Measurements from ENCODE around the gene SLCO2A1. TPM values are rescaled to one million over a fixed set of nuclear protein-coding genes. Genes with fewer than 3 reads are reported as not detected.

SLCO2A1 gene
- total and polyA plus RNA-seq, 3 donors from 2014 or later = 2.2 to 5.3 (median 2.5) TPM

GRCh38 chr3:133884887-133885711, 144.6 kb downstream of the SLCO2A1 start:
- Histone ChIP-seq H3K27ac (no peak overlapping the region), H3K27me3 (no peaks in the 10 kb centered on the region), H3K9me3 (no peaks in the 10 kb centered on the region), H3K4me3 (no peak overlapping the region), H3K36me3 (ENCODE audit: low read depth, missing control alignments) (no peaks in the 10 kb centered on the region), H3K4me1 (peaks cover 6% of the 10 kb centered on the region)
- 91 to 98% methylated on average over 11 of the region's 11 CpGs for WGBS, 2 donors
- no peak for DNase-seq
- intact Hi-C loops (cut with DNase I; ENCODE audit: low total_unique reads) = no loop called here
- TF ChIP-seq POLR2A (IDR thresholded peaks at IDR 0.05) (no peak), CTCF (IDR thresholded peaks at IDR 0.05) (no peak)

- intact Hi-C loops (cut with DNase I; ENCODE audit: low total_unique reads) = no loop called here
- WGBS, 2 donors = 77 to 87% methylated on average over 6 of the region's 6 CpGs
Measured at GRCh38 chr3:133884054-133884886, 145.5 kb downstream of the SLCO2A1 start.

GRCh38 chr3:133883641-133884040, 146.1 kb downstream of the SLCO2A1 start:
- H3K9me3 ChIP-seq = no peaks in the 10 kb centered on the region
- intact Hi-C loops (cut with DNase I; ENCODE audit: low total_unique reads) = no loop called here
- H3K4me3 ChIP-seq = no peak overlapping the region
- DNase-seq = no peak
- H3K27ac ChIP-seq = no peak overlapping the region
- peaks cover 6% of the 10 kb centered on the region for H3K4me1 ChIP-seq
- H3K27me3 ChIP-seq = no peaks in the 10 kb centered on the region
- TF ChIP-seq CTCF (IDR thresholded peaks at IDR 0.05) (no peak), POLR2A (IDR thresholded peaks at IDR 0.05) (no peak)
- no peaks in the 10 kb centered on the region for H3K36me3 ChIP-seq (ENCODE audit: low read depth, missing control alignments)

More at GRCh38 chr3:133884054-133884886, 145.5 kb downstream of the SLCO2A1 start:
- Histone ChIP-seq H3K27me3 (no peaks in the 10 kb centered on the region), H3K36me3 (ENCODE audit: low read depth, missing control alignments) (no peaks in the 10 kb centered on the region), H3K27ac (no peak overlapping the region), H3K9me3 (no peaks in the 10 kb centered on the region), H3K4me1 (peaks cover 6% of the 10 kb centered on the region), H3K4me3 (no peak overlapping the region)
- no peak for DNase-seq
- TF ChIP-seq POLR2A (IDR thresholded peaks at IDR 0.05) = no peak
- TF ChIP-seq CTCF (IDR thresholded peaks at IDR 0.05) = no peak

- 75 to 76% methylated on average over 3 of the region's 3 CpGs for WGBS, 2 donors
Measured at GRCh38 chr3:133882986-133883586, 146.6 kb downstream of the SLCO2A1 start.

More at GRCh38 chr3:133882986-133883586, 146.6 kb downstream of the SLCO2A1 start:
- intact Hi-C loops (cut with DNase I; ENCODE audit: low total_unique reads) = no loop called here
- H3K27ac ChIP-seq = no peak overlapping the region
- no peaks in the 10 kb centered on the region for H3K9me3 ChIP-seq
- no peaks in the 10 kb centered on the region for H3K27me3 ChIP-seq
- no peak for DNase-seq
- peaks cover 6% of the 10 kb centered on the region for H3K4me1 ChIP-seq
- H3K4me3 ChIP-seq = no peak overlapping the region
- TF ChIP-seq CTCF (IDR thresholded peaks at IDR 0.05) (no peak), POLR2A (IDR thresholded peaks at IDR 0.05) (no peak)
- H3K36me3 ChIP-seq (ENCODE audit: low read depth, missing control alignments) = no peaks in the 10 kb centered on the region

All from testis (tissue), 3 donors.